ENCODE results near the gene RAMACL. TPM values are rescaled to one million over a fixed set of nuclear protein-coding genes. Genes with fewer than 3 reads are reported as not detected.
"Not testable (repeated sequence)": the region's sequence is repeated elsewhere in the genome, so short reads cannot be mapped to it uniquely, and the experiment has no call there.

The RAMACL gene
- total RNA-seq, 2 experiments from 2014 or later, result 0.17 to 0.59 TPM

GRCh38 chr6:166541366-166541765, 45.1 kb downstream of the RAMACL start:
- ChIA-PET CTCF (interaction anchor here (1.3 kb wide), 1 partner anchor 17 kb away, joined by 3 read pairs; no protein-coding TSS in a partner anchor), POLR2A (interaction anchor here (1.0 kb wide), 1 partner anchor 85 kb away, joined by 3 read pairs; no protein-coding TSS in a partner anchor)

GRCh38 chr6:166540631-166541331, 45.7 kb downstream of the RAMACL start:
- POLR2A ChIA-PET, result interaction anchor here (0.6 to 1.0 kb wide), 2 partner anchors 52 to 86 kb away, joined by 3 read pairs; no protein-coding TSS in a partner anchor
- CTCF ChIA-PET, result no interaction called here

- POLR2A ChIA-PET, result no interaction called here
- CTCF ChIA-PET, result no interaction called here
Measured at GRCh38 chr6:166539543-166539942, 46.9 kb downstream of the RAMACL start.

GRCh38 chr6:166539011-166539385, 47.5 kb downstream of the RAMACL start:
- POLR2A ChIA-PET, CTCF ChIA-PET: not testable (repeated sequence)

- CTCF ChIA-PET, result no interaction called here
- POLR2A ChIA-PET, result no interaction called here
Measured at GRCh38 chr6:166538297-166539010, 48.0 kb downstream of the RAMACL start.

GRCh38 chr6:166534658-166535406, 51.6 kb downstream of the RAMACL start:
- ChIA-PET POLR2A (no interaction called here), CTCF (interaction anchor here (0.7 kb wide), 1 partner anchor 30 kb away, joined by 3 read pairs; no protein-coding TSS in a partner anchor)

- ChIA-PET CTCF (interaction anchor here (0.7 kb wide), 1 partner anchor 136 kb away, joined by 3 read pairs; no protein-coding TSS in a partner anchor), POLR2A (no interaction called here)
Measured at GRCh38 chr6:166533205-166533824, 53.2 kb downstream of the RAMACL start.

Other genes with a start within 250 kb of the RAMACL start
- gene SFT2D1, start 244.1 kb downstream of the RAMACL start, total RNA-seq, result 10 to 100 TPM; 51.6 to 51.8 TPM
- gene MPC1, start 203.7 kb downstream of the RAMACL start, total RNA-seq, result 10 to 100 TPM; 31.1 to 32.8 TPM
- 1 to 10 TPM; 7.0 to 8.3 TPM for gene RPS6KA2, start 40.6 kb upstream of the RAMACL start, total RNA-seq